Measurements from ENCODE around the gene DUSP22.

DNA sequence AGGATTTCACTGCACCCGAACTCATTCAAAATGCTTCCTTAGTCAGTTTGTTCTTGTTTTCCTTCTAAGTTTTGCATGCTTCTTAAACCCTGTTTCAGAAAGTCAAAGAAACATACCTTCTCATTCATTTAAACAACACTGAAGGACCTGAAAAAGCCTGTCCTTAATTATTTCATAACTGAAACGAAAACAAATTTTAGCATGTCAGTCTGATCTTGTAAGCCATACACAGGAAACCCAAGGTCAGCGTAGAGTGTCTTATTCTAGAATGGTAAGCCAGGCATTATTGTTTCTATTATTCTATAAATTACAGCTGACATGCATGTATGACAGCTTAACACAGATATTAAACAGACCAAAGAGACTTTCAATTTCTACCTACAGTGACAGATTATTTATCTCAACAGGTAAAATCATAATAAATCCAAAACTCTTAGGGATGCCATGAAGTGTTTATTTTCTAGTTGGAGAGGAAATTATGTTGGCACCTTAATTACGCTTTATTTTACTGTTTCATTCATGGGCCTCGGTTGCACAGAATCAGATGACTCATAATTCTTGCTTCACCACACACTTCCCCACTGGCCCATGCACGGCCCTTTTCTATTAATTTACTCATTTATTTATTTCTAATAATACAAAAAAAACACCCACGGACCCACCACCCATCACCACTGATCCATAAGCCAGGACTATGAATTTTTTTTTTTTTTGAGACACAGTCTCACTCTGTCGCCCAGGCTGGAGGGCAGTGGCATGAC lies 39.3 kb upstream of the DUSP22 start:
- TF ChIP-seq, protein P1, sequence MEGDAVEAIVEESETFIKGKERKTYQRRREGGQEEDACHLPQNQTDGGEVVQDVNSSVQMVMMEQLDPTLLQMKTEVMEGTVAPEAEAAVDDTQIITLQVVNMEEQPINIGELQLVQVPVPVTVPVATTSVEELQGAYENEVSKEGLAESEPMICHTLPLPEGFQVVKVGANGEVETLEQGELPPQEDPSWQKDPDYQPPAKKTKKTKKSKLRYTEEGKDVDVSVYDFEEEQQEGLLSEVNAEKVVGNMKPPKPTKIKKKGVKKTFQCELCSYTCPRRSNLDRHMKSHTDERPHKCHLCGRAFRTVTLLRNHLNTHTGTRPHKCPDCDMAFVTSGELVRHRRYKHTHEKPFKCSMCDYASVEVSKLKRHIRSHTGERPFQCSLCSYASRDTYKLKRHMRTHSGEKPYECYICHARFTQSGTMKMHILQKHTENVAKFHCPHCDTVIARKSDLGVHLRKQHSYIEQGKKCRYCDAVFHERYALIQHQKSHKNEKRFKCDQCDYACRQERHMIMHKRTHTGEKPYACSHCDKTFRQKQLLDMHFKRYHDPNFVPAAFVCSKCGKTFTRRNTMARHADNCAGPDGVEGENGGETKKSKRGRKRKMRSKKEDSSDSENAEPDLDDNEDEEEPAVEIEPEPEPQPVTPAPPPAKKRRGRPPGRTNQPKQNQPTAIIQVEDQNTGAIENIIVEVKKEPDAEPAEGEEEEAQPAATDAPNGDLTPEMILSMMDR (IDR thresholded peaks at IDR 0.05): no peak
- TF ChIP-seq POLR2AphosphoS5 (IDR thresholded peaks at IDR 0.05): no peak
- no peak for TF ChIP-seq EP300 (IDR thresholded peaks at IDR 0.05)
